GM12878 (cell line): Measurements from ENCODE around the gene PARK7. TPM values are rescaled to one million over a fixed set of nuclear protein-coding genes. Genes with fewer than 3 reads are reported as not detected.

Experiments used
- ATAC-seq: fragments of 200-7000 bp; cut with Tn5 transposase; 3 replicates; pipeline ENCODE4 v1.9.1; 2020; ENCODE audit warnings: mild to moderate bottlenecking, moderate library complexity
- BruUV-seq: library from RNA; stranded (reverse); fragments of 400-500 nt; replicated peaks from 2 replicates; lab custom pipeline; 2021; lab: Mats Ljungman, UMichigan
- CTCF ChIA-PET: fragments of 300-600 bp; sonication (Branson Sonifier 250); formaldehyde crosslinking; extraction: SDS; loops from one replicate; lab custom pipeline; 2021; ENCODE audit warnings: inconsistent platforms; lab: Yijun Ruan, JAX
- POLR2A ChIA-PET: fragments of 350-600 bp; formaldehyde crosslinking; extraction: SDS; loops from one replicate; lab custom pipeline; 2021; ENCODE audit warnings: inconsistent platforms; lab: Charles Lee
- RAD21 ChIA-PET: fragments of 300-600 bp; sonication (Branson Sonifier 250); formaldehyde crosslinking; loops from one replicate; lab custom pipeline; 2023; ENCODE audit warnings: antibody characterized with exemption; ENCODE audit not compliant: unreplicated experiment; lab: Charles Lee
- SMC1A ChIA-PET: fragments of 300-600 bp; sonication (Branson Sonifier 250); formaldehyde crosslinking; loops from one replicate; lab custom pipeline; 2023; ENCODE audit not compliant: unreplicated experiment, uncharacterized antibody; lab: Charles Lee
- DNase-seq: peaks from one replicate; pipeline ENCODE4 v3.0.0-alpha.2; 2011; ENCODE audit warnings: low read depth, low spot score
- FAIRE-seq: peaks from 3 replicates; lab custom pipeline; 2011; peaks lifted over from hg19 to GRCh38; lab: Jason Lieb, UNC
- H2AFZ ChIP-seq: 2 replicates; pipeline ENCODE4 v1.6.0; 2011; ENCODE audit warnings: low read depth, low read length, control low read depth; ENCODE audit not compliant: control insufficient read depth
- H3K27ac ChIP-seq: 2 replicates; pipeline ENCODE4 v1.5.1; 2011; ENCODE audit warnings: control low read depth; ENCODE audit not compliant: control insufficient read depth, insufficient read depth
- H3K27me3 ChIP-seq, 2 experiments: replicated peaks in 1 of 2; 2 replicates each; pipeline versions ENCODE4 v1.6.0 to v1.6.1; 2011; ENCODE audit warnings: low read length in 1 of 2; ENCODE audit not compliant: control insufficient read depth in 2 of 2, insufficient read depth in 2 of 2
- H3K36me3 ChIP-seq, 2 experiments: 2 replicates each; pipeline ENCODE4 v1.5.1; 2011; ENCODE audit warnings: low read length in 1 of 2; ENCODE audit not compliant: control insufficient read depth in 2 of 2, insufficient read depth in 2 of 2
- H3K4me1 ChIP-seq: 2 replicates; pipeline ENCODE4 v1.6.1; 2011; ENCODE audit warnings: mild to moderate bottlenecking, low read length, moderate library complexity, mixed read lengths; ENCODE audit not compliant: control insufficient read depth, insufficient read depth
- H3K4me2 ChIP-seq: 2 replicates; pipeline ENCODE4 v1.6.0; 2011; ENCODE audit warnings: control low read depth; ENCODE audit not compliant: control insufficient read depth, insufficient read depth
- H3K4me3 ChIP-seq: fragments of 200-600 bp; sonication (generic); 2 replicates; pipeline ENCODE4 v1.5.1; 2016
- H3K79me2 ChIP-seq: 2 replicates; pipeline ENCODE4 v1.6.0; 2011; ENCODE audit warnings: low read length; ENCODE audit not compliant: control insufficient read depth, insufficient read depth
- H3K9ac ChIP-seq: 2 replicates; pipeline ENCODE4 v1.8.0; 2011; ENCODE audit warnings: low read length, control low read depth, mixed read lengths; ENCODE audit not compliant: control insufficient read depth, insufficient read depth
- H3K9me3 ChIP-seq: replicated peaks from 3 replicates; pipeline ENCODE4 v1.5.1; 2011; ENCODE audit warnings: mild to moderate bottlenecking, low read length; ENCODE audit not compliant: control insufficient read depth, insufficient read depth
- H4K20me1 ChIP-seq: 2 replicates; pipeline ENCODE4 v1.6.0; 2011; ENCODE audit not compliant: control insufficient read depth, insufficient read depth
- BRCA1 ChIP-seq: IDR thresholded peaks from 2 replicates; pipeline ENCODE4 v1.6.1; 2011; ENCODE audit warnings: low read depth, low read length, improper control_type of control experiment
- CBFB ChIP-seq: IDR thresholded peaks from 2 replicates; pipeline ENCODE4 v1.6.1; 2016; ENCODE audit warnings: antibody characterized with exemption, low read depth
- CBX5 ChIP-seq: sonication (generic); IDR thresholded peaks from 2 replicates; pipeline ENCODE4 v1.6.1; 2016; ENCODE audit warnings: low read depth, moderate library complexity, mild to moderate bottlenecking, inconsistent platforms
- CEBPB ChIP-seq, 2 experiments: fragments of 150-350 bp in 1 of 2; IDR thresholded peaks; 2 replicates each; pipeline ENCODE4 v1.6.1; 2012 to 2014; ENCODE audit warnings: low read depth in 2 of 2, low read length in 2 of 2, borderline replicate concordance in 1 of 2, inconsistent platforms in 1 of 2
- NFYB ChIP-seq: IDR thresholded peaks from 2 replicates; pipeline ENCODE4 v1.6.1; 2011; ENCODE audit warnings: low read depth, mild to moderate bottlenecking, low read length, improper control_type of control experiment, moderate library complexity; ENCODE audit not compliant: insufficient read depth
- PAX5 ChIP-seq: IDR thresholded peaks from 2 replicates; pipeline ENCODE4 v1.6.1; 2011; ENCODE audit warnings: low read depth, low read length, borderline replicate concordance
- POLR2AphosphoS2 ChIP-seq: IDR thresholded peaks from 2 replicates; pipeline ENCODE4 v1.6.1; 2011; ENCODE audit warnings: low read depth, mild to moderate bottlenecking, low read length, improper control_type of control experiment, moderate library complexity
- RB1 ChIP-seq: fragments of 450-650 bp; formaldehyde crosslinking; IDR thresholded peaks from 2 replicates; pipeline ENCODE4 v1.6.1; 2017; ENCODE audit warnings: mild to moderate bottlenecking, borderline replicate concordance
- SMC3 ChIP-seq: IDR thresholded peaks from 2 replicates; pipeline ENCODE4 v1.6.1; 2011; ENCODE audit warnings: low read length, improper control_type of control experiment, borderline replicate concordance
- STAT3 ChIP-seq: IDR thresholded peaks from 2 replicates; pipeline ENCODE4 v1.6.1; 2011; ENCODE audit warnings: low read depth, low read length, improper control_type of control experiment
- WGBS: methylation state at CpG from one replicate; pipeline ENCODE4 v1.1.6; 2016; ENCODE audit warnings: low lambda C conversion rate; ENCODE audit not compliant: insufficient replicate concordance, insufficient coverage; ENCODE audit errors: missing lambda C conversion rate; 5-methylcytosine and 5-hydroxymethylcytosine counted together
- in situ Hi-C: fragments of 300-500 bp; cut with MboI; formaldehyde crosslinking; loops from 9 replicates; pipeline ENCODE4 v1.14.3; 2018; ENCODE audit warnings: mixed read lengths
- intact Hi-C: fragments of 100-400 bp; cut with micrococcal nuclease; formaldehyde crosslinking; loops from one replicate; pipeline ENCODE4 v1.14.2; 2022; ENCODE audit not compliant: unreplicated experiment
- polyA plus RNA-seq, 11 experiments: library from polyadenylated mRNA; depleted of rRNA in 4 of 11; unstranded in 6 of 11; stranded (reverse) in 5 of 11; fragments of >200 nt; fragmentation: Nextera tagmentation in 4 of 11; fragmentation: Illumina TruSeq in 1 of 11; extraction: Ambion mirVana in 4 of 11; extraction: Trizol in 1 of 11; gene quantifications; 1 replicate in 1 of 11; 2 replicates in 10 of 11; pipeline versions ENCODE4 v1.2.1 to v1.2.3, GENCODE V29; 2011 to 2016; ENCODE audit warnings: inconsistent platforms in 2 of 11, missing spikeins in 2 of 11, low read depth in 1 of 11
- total RNA-seq, 4 experiments: library from RNA; depleted of rRNA in 3 of 4; stranded (reverse); fragments of >200 nt in 3 of 4; fragmentation: Illumina TruSeq in 1 of 4; extraction: Trizol in 1 of 4; gene quantifications; 2 replicates each; pipeline versions ENCODE4 v1.2.1 to v1.2.3, GENCODE V29; 2013 to 2021
- TF ChIP-seq, protein P1 (sequence below): fragments of 450-650 bp; formaldehyde crosslinking; IDR thresholded peaks from 2 replicates; pipeline ENCODE4 v1.5.0; 2022; ENCODE audit warnings: mild to moderate bottlenecking, missing genetic modification characterization

PARK7 gene
- total and polyA plus RNA-seq, 10 of the 15 experiments (the other 5 are each of a cell fraction or from before 2014, with no cell fraction given): 267 to 1,056 (median 495) TPM

DNA sequence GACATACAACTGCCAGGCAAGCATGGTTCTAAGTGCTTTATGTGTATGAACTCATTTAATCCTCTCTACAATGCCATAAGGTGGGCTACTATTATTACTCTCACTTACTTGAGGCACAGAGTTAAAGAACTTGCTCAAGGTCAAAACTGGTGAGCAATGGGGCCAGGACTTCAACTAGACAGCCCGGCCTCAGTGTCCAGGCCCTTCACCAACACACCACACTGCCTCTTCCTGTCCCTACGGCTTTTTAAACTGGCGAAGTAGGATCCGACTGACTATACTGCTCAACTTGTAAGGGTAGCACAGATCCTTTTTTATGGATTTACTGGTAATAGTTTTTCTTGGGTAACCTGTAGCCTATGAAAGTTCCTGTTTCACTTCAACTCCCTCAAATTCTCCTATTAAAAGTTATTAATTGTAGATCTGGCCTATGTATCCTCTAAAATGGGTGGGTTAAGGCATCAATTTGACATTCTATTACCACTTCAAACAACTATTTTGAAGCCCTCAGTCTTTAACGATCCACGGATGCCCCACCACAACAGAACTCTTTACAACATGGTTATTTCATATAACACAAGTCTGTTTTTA, 60.3 kb downstream of the PARK7 start:
- SMC1A ChIA-PET: no interaction called here
- Histone ChIP-seq H3K9ac (no peak overlapping the region), H3K27me3 (peaks cover 0 to 4% of the 10 kb centered on the region in 2 experiments; a peak in 1 of 4 replicates), H3K79me2 (no peaks in the 10 kb centered on the region), H3K9me3 (no peaks in the 10 kb centered on the region), H3K4me3 (no peak overlapping the region), H3K36me3 (no peaks in the 10 kb centered on the region), H3K4me2 (no peak overlapping the region), H4K20me1 (no peaks in the 10 kb centered on the region), H3K27ac (no peak overlapping the region), H2AFZ (no peak overlapping the region), H3K4me1 (peaks cover 5% of the 10 kb centered on the region)
- TF ChIP-seq SMC3: no peak
- no peak for TF ChIP-seq BRCA1
- TF ChIP-seq RB1: no peak
- no peak for TF ChIP-seq STAT3
- TF ChIP-seq PAX5: no peak
- no peak for TF ChIP-seq POLR2AphosphoS2
- no peak for TF ChIP-seq CEBPB (IDR thresholded peaks at IDR 0.05; ENCODE audit: borderline replicate concordance in 1 of 2, low read depth in 2 of 2, low read length in 2 of 2)
- TF ChIP-seq CBFB: no peak
- no peak for TF ChIP-seq NFYB
- TF ChIP-seq, protein P1, sequence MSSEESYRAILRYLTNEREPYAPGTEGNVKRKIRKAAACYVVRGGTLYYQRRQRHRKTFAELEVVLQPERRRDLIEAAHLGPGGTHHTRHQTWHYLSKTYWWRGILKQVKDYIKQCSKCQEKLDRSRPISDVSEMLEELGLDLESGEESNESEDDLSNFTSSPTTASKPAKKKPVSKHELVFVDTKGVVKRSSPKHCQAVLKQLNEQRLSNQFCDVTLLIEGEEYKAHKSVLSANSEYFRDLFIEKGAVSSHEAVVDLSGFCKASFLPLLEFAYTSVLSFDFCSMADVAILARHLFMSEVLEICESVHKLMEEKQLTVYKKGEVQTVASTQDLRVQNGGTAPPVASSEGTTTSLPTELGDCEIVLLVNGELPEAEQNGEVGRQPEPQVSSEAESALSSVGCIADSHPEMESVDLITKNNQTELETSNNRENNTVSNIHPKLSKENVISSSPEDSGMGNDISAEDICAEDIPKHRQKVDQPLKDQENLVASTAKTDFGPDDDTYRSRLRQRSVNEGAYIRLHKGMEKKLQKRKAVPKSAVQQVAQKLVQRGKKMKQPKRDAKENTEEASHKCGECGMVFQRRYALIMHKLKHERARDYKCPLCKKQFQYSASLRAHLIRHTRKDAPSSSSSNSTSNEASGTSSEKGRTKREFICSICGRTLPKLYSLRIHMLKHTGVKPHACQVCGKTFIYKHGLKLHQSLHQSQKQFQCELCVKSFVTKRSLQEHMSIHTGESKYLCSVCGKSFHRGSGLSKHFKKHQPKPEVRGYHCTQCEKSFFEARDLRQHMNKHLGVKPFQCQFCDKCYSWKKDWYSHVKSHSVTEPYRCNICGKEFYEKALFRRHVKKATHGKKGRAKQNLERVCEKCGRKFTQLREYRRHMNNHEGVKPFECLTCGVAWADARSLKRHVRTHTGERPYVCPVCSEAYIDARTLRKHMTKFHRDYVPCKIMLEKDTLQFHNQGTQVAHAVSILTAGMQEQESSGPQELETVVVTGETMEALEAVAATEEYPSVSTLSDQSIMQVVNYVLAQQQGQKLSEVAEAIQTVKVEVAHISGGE (CRISPR knock-in tag): no peak
- no peak for TF ChIP-seq CBX5
- intact Hi-C loops: no loop called here
- POLR2A ChIA-PET: no interaction called here
- ATAC-seq: no peak
- in situ Hi-C loops: loop anchor here (5.0 kb wide), 1 partner anchor 291 kb away; no protein-coding TSS in a partner anchor
- no peak for DNase-seq
- FAIRE-seq: no peak
- no TSS peak for BruUV-seq
- WGBS: 92% methylated on average over 6 of the region's 6 CpGs
- CTCF ChIA-PET: interaction anchor here (11.7 kb wide), 1 partner anchor 42 kb away, joined by 263 read pairs; no protein-coding TSS in a partner anchor
- RAD21 ChIA-PET: no interaction called here
